GM15510 (cell line): ENCODE results near the gene RGPD6.
"Not testable (repeated sequence)": the region's sequence is repeated elsewhere in the genome, so short reads cannot be mapped to it uniquely, and the experiment has no call there.

Source experiments
- POLR2A ChIP-seq: IDR thresholded peaks from 3 replicates; pipeline ENCODE4 v1.6.1; 2011; ENCODE audit warnings: borderline replicate concordance; ENCODE audit not compliant: insufficient read length; ENCODE audit errors: extremely low read depth

The RGPD6 gene

DNA sequence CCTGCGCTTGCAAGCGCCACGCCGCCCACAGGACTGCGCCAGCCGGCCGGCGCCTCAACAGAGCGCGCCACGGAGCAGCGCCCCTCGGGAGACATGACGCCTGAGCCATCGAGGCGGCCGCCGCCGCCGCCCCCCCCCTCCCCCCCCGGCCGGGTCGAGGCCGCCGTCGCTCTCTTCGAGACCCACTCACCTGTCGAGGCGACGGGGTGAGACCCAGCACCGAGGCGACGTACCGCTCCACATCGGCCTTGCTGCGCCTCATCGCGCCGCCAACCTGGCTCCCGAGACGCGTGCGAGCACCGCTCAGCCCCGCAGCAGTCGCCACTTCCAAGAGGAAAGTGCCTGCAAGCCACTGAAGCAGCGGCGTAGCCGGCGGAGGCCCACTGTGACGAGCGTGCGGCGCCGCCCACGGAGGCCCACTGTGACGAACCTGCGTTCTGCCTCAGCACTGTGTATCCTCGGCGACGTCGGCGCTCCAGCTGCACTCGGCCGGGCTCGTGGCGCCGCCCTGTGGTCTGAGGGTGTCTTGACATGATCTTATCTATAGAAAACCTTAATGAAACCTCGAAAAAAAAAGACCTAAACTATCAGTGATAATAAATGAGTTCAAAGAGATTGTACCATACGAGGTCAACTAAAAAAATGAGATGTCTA, at the start of gene RGPD6:
RGPD6 (minus strand) TSS at position 460 of the 654 bp plus-strand sequence; CDS start at position 262, 198 bp downstream.
- not testable (repeated sequence) for TF ChIP-seq POLR2A

DNA sequence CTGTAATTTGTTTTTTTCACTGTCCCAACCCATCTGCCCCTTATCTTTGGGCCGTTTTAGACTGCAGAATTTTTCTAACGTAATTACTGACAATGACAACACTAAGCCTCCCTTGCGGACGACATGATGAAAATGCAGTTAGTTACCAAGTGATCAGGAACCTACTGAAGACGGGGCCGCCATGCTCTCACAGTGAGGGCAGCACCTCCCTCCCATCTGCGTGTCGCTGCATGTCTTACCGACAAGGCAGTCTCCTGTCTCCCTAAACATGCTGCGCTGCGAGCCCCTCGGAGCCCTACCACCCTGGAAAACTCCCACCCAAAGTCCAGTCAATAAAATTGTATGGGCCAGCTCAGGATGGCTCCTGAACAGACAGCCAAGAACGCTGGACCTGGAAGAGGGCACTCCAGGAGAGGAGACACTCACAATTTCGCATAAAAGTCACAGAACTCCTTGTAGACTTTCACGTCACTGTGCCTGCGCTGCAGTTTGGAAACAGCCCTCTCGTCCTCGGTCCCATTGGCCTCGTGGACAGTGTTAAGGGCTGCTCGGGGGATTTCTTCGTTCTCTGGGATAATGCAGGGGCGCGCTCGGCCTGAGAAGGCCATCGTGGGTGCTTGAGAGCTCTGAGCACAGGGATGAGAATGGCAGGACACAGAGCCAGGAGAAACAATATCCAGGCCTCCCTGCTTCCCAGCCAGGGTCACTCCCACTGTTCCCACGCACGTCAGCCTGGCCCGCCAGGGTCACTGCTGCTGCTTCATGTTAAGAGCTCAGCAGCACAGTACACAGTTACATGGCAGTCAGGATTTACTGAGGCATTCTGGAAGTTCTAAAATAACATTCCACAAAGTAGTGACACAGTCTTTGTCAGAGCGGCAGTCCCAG, 104.6 kb downstream of the RGPD6 start, which contains the start of gene LIMS4:
LIMS4 (minus strand) TSS at position 646 of the 888 bp plus-strand sequence; CDS start at position 608, 38 bp downstream.
- TF ChIP-seq POLR2A, result not testable (repeated sequence)
